Measurements from ENCODE around the gene TCEANC2. TPM values are rescaled to one million over a fixed set of nuclear protein-coding genes. Genes with fewer than 3 reads are reported as not detected.

Gene TCEANC2
- total and polyA plus RNA-seq, 2 donors (not counting 3 experiments of a cell fraction or from before 2014, with no cell fraction given), result 3.2 to 6.1 TPM

DNA sequence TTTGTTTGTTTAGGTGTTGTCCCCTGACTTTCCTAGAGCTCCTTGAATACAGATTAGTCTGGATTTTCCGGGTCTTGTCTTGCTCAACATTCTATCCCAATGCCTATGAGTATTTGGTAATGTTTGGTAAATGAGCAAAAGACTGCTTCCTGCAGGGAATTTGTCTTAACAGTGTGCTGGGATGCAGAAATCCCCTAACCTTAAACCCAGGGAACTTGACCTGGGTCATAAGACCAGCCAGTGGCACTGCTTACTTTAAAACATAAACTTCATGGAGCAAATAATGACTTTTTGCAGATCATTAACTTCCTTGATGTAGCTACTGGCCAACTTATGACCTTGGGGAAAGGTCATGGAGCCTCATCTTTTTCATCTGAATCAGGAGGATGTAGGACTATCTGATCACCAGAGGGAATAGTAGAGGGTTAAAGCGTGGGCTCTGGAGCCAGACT is 27.2 kb downstream of the TCEANC2 start:
- DNase-seq (ENCODE audit: low read depth, low spot score), result no peak
- BruUV-seq (replicated peaks), result no TSS peak
- Histone ChIP-seq H3K27ac (ENCODE audit: insufficient read depth, low read depth, low read length) (no peak overlapping the region), H3K4me2 (ENCODE audit: insufficient read depth, low read length) (no peak overlapping the region), H3K79me2 (ENCODE audit: control insufficient read depth, insufficient read depth, low read length) (no peaks in the 10 kb centered on the region), H3K9ac (replicated peaks; ENCODE audit: extremely low read depth, insufficient read depth, low read length) (no peak overlapping the region), H3K36me3 (ENCODE audit: control insufficient read depth in 2 of 2, extremely low read depth in 1 of 2, insufficient read depth in 2 of 2, low read length in 2 of 2) (peaks cover 0 to 2% of the 10 kb centered on the region in 2 experiments), H4K20me1 (replicated peaks; ENCODE audit: control insufficient read depth, extremely low read depth, insufficient read depth, low read length) (no peaks in the 10 kb centered on the region), H3K27me3 (ENCODE audit: control insufficient read depth in 2 of 2, insufficient read depth in 2 of 2, low read length in 2 of 2) (no peaks in the 10 kb centered on the region), H3K4me3 (replicated peaks in 1 of 3; ENCODE audit: insufficient read depth in 1 of 3, low read depth in 1 of 3, low read length in 3 of 3) (no peak overlapping the region), H3K9me3 (replicated peaks; ENCODE audit: control insufficient read depth, insufficient read depth, low read length) (no peaks in the 10 kb centered on the region), H3K4me1 (ENCODE audit: control insufficient read depth, extremely low read depth, insufficient read depth, low read length) (no peaks in the 10 kb centered on the region), H2AFZ (ENCODE audit: low read depth, low read length) (no peak overlapping the region), H3K9me1 (replicated peaks; ENCODE audit: control insufficient read depth, extremely low read depth, insufficient read depth, low read length) (no peaks in the 10 kb centered on the region)
- dilution Hi-C loops (cut with MboI; ENCODE audit: extremely low pct_ligation_motif_present, low sequenced_read_pairs) (no loop called here), intact Hi-C loops (cut with micrococcal nuclease) (loop anchor here (1.0 kb wide), 2 partner anchors 10 to 219 kb away; no protein-coding TSS in a partner anchor)
- no peak for FAIRE-seq
- CTCF ChIA-PET, result interaction anchor here (1.3 to 2.6 kb wide), 8 partner anchors 10 to 419 kb away, joined by 3 to 38 read pairs (median 8); no protein-coding TSS in a partner anchor
- POLR2A ChIA-PET, result no interaction called here
- TF ChIP-seq MYC (IDR thresholded peaks at IDR 0.05; ENCODE audit: low read depth, low read length) (no peak), GATA2 (IDR thresholded peaks at IDR 0.05; ENCODE audit: insufficient read depth, insufficient read length, low read depth, low read length) (no peak), POLR2A (IDR thresholded peaks at IDR 0.05; ENCODE audit: low read depth, low read length) (no peak), JUN (IDR thresholded peaks at IDR 0.05; ENCODE audit: borderline replicate concordance, insufficient read depth, insufficient read length, low read depth) (no peak), EZH2 (IDR thresholded peaks at IDR 0.05; ENCODE audit: borderline replicate concordance, low read depth, low read length, severe bottlenecking) (no peak), POLR2AphosphoS5 (IDR thresholded peaks at IDR 0.05; ENCODE audit: insufficient read depth, low read depth, low read length) (no peak), FOS (IDR thresholded peaks at IDR 0.05; ENCODE audit: borderline replicate concordance, insufficient read depth, low read length) (no peak)
- TF ChIP-seq, protein P1, sequence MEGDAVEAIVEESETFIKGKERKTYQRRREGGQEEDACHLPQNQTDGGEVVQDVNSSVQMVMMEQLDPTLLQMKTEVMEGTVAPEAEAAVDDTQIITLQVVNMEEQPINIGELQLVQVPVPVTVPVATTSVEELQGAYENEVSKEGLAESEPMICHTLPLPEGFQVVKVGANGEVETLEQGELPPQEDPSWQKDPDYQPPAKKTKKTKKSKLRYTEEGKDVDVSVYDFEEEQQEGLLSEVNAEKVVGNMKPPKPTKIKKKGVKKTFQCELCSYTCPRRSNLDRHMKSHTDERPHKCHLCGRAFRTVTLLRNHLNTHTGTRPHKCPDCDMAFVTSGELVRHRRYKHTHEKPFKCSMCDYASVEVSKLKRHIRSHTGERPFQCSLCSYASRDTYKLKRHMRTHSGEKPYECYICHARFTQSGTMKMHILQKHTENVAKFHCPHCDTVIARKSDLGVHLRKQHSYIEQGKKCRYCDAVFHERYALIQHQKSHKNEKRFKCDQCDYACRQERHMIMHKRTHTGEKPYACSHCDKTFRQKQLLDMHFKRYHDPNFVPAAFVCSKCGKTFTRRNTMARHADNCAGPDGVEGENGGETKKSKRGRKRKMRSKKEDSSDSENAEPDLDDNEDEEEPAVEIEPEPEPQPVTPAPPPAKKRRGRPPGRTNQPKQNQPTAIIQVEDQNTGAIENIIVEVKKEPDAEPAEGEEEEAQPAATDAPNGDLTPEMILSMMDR (IDR thresholded peaks at IDR 0.05; ENCODE audit: extremely low read depth in 1 of 2, insufficient read depth in 1 of 2, low read depth in 1 of 2, low read length in 2 of 2), result no peak
- TF ChIP-seq, protein P2, sequence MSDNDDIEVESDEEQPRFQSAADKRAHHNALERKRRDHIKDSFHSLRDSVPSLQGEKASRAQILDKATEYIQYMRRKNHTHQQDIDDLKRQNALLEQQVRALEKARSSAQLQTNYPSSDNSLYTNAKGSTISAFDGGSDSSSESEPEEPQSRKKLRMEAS (IDR thresholded peaks at IDR 0.05; ENCODE audit: insufficient read depth, insufficient read length), result no peak
